ENCODE results near the gene CATSPERZ. TPM values are rescaled to one million over a fixed set of nuclear protein-coding genes. Genes with fewer than 3 reads are reported as not detected.

CATSPERZ gene
- total and polyA plus RNA-seq, 8 donors: 0.18 to 11.3 (median 3.5) TPM; not detected in 4

DNA sequence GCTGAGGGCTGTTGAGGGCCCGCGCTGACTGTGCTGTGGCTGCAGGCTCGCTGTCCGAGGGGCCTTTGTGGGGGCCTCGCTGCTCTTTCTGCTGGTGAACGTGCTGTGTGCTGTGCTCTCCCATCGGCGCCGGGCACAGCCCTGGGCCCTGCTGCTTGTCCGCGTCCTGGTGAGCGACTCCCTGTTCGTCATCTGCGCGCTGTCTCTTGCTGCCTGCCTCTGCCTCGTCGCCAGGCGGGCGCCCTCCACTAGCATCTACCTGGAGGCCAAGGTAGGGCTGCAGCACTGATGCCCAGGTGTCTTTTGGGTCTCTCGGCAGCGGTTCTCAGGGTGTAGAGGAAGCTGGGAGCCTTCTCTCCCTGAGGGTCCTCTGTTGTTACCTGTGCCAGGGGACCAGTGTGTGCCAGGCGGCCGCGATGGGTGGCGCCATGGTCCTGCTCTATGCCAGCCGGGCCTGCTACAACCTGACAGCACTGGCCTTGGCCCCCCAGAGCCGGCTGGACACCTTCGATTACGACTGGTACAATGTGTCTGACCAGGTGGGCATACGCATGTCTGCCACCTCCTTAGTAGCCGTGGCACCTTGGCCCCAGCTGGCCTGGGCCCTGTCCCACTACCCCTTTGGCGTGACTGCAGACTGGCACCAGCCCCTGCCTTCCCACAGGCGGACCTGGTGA, 12.3 kb upstream of the CATSPERZ start:
- H3K27ac ChIP-seq: no peak overlapping the region
- H3K4me1 ChIP-seq: peaks cover 35 to 55% (median 49%) of the 10 kb centered on the region in 4 donors
- no peak for DNase-seq
- H3K4me3 ChIP-seq: no peak overlapping the region
- H3K36me3 ChIP-seq: peaks cover 0 to 7% (median 0%) of the 10 kb centered on the region in 4 donors
- no peak for TF ChIP-seq POLR2A (IDR thresholded peaks at IDR 0.05)
- TF ChIP-seq, protein P1, sequence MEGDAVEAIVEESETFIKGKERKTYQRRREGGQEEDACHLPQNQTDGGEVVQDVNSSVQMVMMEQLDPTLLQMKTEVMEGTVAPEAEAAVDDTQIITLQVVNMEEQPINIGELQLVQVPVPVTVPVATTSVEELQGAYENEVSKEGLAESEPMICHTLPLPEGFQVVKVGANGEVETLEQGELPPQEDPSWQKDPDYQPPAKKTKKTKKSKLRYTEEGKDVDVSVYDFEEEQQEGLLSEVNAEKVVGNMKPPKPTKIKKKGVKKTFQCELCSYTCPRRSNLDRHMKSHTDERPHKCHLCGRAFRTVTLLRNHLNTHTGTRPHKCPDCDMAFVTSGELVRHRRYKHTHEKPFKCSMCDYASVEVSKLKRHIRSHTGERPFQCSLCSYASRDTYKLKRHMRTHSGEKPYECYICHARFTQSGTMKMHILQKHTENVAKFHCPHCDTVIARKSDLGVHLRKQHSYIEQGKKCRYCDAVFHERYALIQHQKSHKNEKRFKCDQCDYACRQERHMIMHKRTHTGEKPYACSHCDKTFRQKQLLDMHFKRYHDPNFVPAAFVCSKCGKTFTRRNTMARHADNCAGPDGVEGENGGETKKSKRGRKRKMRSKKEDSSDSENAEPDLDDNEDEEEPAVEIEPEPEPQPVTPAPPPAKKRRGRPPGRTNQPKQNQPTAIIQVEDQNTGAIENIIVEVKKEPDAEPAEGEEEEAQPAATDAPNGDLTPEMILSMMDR (IDR thresholded peaks at IDR 0.05): no peak
- no peak for TF ChIP-seq POLR2AphosphoS5 (IDR thresholded peaks at IDR 0.05)
- no peak for TF ChIP-seq EP300 (IDR thresholded peaks at IDR 0.05)
- 93 to 98% (median 96%) methylated on average over 29 to 33 of the region's 33 CpGs for WGBS, 5 donors
- no peaks in the 10 kb centered on the region for H3K9me3 ChIP-seq
- peaks cover 20 to 39% (median 27%) of the 10 kb centered on the region in 3 donors for H3K27me3 ChIP-seq
- intact Hi-C loops (cut with DNase I; ENCODE audit: low total_unique reads): no loop called here

DNA sequence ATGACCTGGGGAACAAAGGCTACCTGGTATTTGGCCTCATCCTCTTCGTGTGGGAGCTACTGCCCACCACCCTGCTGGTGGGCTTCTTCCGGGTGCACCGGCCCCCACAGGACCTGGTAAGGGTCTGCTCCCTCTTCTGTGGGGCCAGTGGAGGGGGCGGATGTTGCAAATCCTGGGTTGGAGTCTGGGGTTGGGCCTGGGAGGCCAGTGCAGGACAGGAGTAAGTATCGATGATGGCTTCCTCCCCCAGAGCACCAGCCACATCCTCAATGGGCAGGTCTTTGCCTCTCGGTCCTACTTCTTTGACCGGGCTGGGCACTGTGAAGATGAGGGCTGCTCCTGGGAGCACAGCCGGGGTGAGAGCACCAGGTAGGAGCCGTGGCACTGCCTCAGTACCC, 11.8 kb upstream of the CATSPERZ start:
- intact Hi-C loops (cut with DNase I; ENCODE audit: low total_unique reads): no loop called here
- TF ChIP-seq POLR2AphosphoS5 (IDR thresholded peaks at IDR 0.05) (no peak), EP300 (IDR thresholded peaks at IDR 0.05) (no peak), POLR2A (IDR thresholded peaks at IDR 0.05) (no peak)
- TF ChIP-seq, protein P1 (IDR thresholded peaks at IDR 0.05): no peak
- no peak for DNase-seq
- H3K27ac ChIP-seq: no peak overlapping the region
- no peak overlapping the region for H3K4me3 ChIP-seq
- no peaks in the 10 kb centered on the region for H3K9me3 ChIP-seq
- peaks cover 31 to 49% (median 43%) of the 10 kb centered on the region in 4 donors for H3K4me1 ChIP-seq
- WGBS, 5 donors: 85 to 96% (median 94%) methylated on average over 9 of the region's 9 CpGs
- peaks cover 0 to 7% (median 0%) of the 10 kb centered on the region in 4 donors for H3K36me3 ChIP-seq
- peaks cover 25 to 45% (median 32%) of the 10 kb centered on the region in 3 donors for H3K27me3 ChIP-seq

DNA sequence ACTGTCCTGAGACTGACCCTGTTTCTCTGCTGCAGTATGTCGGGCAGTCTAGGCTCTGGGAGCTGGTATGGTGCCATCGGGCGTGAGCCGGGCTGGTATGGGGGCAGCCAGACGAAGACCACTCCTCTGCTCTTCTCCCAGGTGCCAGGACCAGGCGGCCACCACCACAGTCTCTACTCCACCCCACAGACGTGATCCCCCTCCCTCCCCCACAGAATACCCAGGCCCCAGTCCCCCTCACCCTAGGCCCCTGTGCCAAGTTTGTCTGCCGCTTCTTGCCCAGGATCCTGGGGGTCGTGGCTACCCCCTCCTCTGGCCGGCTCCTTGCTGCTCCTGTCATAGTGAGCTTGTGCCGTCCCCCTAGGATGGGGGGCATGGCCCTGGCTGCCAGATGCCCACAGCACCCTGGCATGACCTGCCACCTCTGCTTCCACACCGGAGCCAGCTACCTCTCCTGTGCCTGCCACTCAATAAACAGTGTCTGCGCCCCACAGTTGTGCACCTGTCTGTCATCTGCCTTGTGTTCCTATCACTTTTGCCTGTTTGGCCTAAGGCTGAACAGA, 11.1 kb upstream of the CATSPERZ start:
- no peak for TF ChIP-seq POLR2A (IDR thresholded peaks at IDR 0.05)
- TF ChIP-seq, protein P1 (IDR thresholded peaks at IDR 0.05): no peak
- TF ChIP-seq POLR2AphosphoS5 (IDR thresholded peaks at IDR 0.05): no peak
- no peak for TF ChIP-seq EP300 (IDR thresholded peaks at IDR 0.05)
- Histone ChIP-seq H3K27me3 (peaks cover 26 to 52% (median 38%) of the 10 kb centered on the region in 3 donors), H3K4me1 (peaks cover 25 to 42% (median 36%) of the 10 kb centered on the region in 4 donors), H3K4me3 (no peak overlapping the region), H3K36me3 (peaks cover 0 to 7% (median 0%) of the 10 kb centered on the region in 4 donors), H3K27ac (no peak overlapping the region), H3K9me3 (no peaks in the 10 kb centered on the region)
- intact Hi-C loops (cut with DNase I; ENCODE audit: low total_unique reads): no loop called here
- WGBS, 5 donors: 89 to 96% (median 94%) methylated on average over 13 of the region's 13 CpGs
- DNase-seq: no peak

DNA sequence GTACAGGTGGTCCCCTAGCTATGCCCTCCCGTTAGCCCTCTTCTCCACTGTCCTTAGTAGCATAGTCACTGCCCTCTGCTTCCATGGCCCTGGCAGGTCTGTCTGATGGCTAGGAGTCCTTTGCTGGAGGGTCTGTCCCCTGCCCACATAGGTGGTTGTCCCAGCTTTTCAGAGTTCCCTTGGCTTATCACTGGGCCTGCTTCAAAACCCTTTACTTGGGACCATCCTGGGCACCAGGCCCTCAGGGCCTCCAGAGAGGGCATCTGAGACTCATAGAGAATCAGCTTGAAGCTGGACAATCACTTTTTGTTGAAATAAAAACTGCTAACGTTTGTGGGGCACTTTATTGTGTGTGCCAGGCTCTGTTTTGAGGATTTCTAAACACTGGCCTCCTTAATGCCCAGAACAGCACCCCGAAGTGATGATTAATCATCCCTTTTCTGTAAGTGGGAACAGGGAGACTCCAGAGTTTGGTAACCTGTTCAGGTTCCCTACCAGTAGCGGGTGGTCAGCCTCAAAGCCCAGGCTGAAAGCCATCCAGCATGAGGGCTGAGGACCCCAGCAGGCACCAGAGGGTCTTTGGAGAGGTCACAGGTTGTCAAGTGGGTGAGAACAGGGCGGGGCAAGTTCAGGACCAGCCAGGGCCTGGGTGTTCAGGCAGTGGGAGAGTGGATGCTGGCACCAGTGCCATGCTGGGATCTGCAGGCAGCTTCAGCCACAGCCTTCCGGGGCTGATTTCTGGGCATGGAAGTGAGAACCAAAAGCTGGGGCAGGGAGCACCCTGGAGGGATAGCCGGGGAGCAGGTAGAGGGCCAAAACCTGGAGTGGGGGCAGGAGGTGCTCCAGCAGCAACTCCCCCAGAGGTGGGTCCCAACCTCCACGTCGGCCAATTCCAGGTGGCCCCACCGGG, 9.6 kb upstream of the CATSPERZ start:
- Histone ChIP-seq H3K4me3 (no peak overlapping the region), H3K27me3 (peaks cover 26 to 67% (median 40%) of the 10 kb centered on the region in 3 donors), H3K4me1 (peaks cover 25 to 40% (median 32%) of the 10 kb centered on the region in 4 donors), H3K27ac (no peak overlapping the region), H3K9me3 (no peaks in the 10 kb centered on the region), H3K36me3 (peaks cover 0 to 7% (median 0%) of the 10 kb centered on the region in 4 donors)
- TF ChIP-seq POLR2A (IDR thresholded peaks at IDR 0.05) (no peak), POLR2AphosphoS5 (IDR thresholded peaks at IDR 0.05) (no peak), EP300 (IDR thresholded peaks at IDR 0.05) (no peak)
- TF ChIP-seq, protein P1 (IDR thresholded peaks at IDR 0.05): no peak
- 45 to 56% (median 53%) methylated on average over 7 to 10 of the region's 10 CpGs for WGBS, 5 donors
- DNase-seq: no peak
- intact Hi-C loops (cut with DNase I; ENCODE audit: low total_unique reads): loop anchor here (10.0 kb wide), 1 partner anchor 86 kb away; the partner anchor contains the start of gene FERMT3
